Neural progenitor cell (in vitro differentiated cells): Measurements from ENCODE around the gene MINDY3. TPM values are rescaled to one million over a fixed set of nuclear protein-coding genes. Genes with fewer than 3 reads are reported as not detected.

Experiments
- DNase-seq: peaks from one replicate; pipeline ENCODE4 v3.0.0-alpha.2; 2016; ENCODE audit warnings: low spot score
- H2AFZ ChIP-seq: fragments of 200-600 bp; sonication (generic); replicated peaks from 2 replicates; pipeline ENCODE4 v1.6.1; 2016; ENCODE audit warnings: antibody characterized with exemption
- H3F3A ChIP-seq: fragments of 200-600 bp; sonication (generic); 2 replicates; pipeline ENCODE4 v1.6.1; 2016; ENCODE audit warnings: antibody characterized with exemption, low read depth
- H3K27ac ChIP-seq: fragments of 200-600 bp; sonication (generic); 2 replicates; pipeline ENCODE4 v1.5.1; 2016; ENCODE audit warnings: mild to moderate bottlenecking
- H3K27me3 ChIP-seq: fragments of 200-600 bp; sonication (generic); 2 replicates; pipeline ENCODE4 v1.6.1; 2016; ENCODE audit warnings: mild to moderate bottlenecking, moderate library complexity
- H3K36me3 ChIP-seq: fragments of 200-600 bp; sonication (generic); 2 replicates; pipeline ENCODE4 v1.5.1; 2016
- H3K4me1 ChIP-seq: fragments of 200-600 bp; sonication (generic); 2 replicates; pipeline ENCODE4 v1.6.1; 2016; ENCODE audit warnings: mixed run types
- H3K4me2 ChIP-seq: fragments of 200-600 bp; sonication (generic); 2 replicates; pipeline ENCODE4 v1.6.1; 2016
- H3K4me3 ChIP-seq: fragments of 200-600 bp; sonication (generic); 2 replicates; pipeline ENCODE4 v1.5.1; 2016
- H3K79me2 ChIP-seq: fragments of 200-600 bp; sonication (generic); 2 replicates; pipeline ENCODE4 v1.6.1; 2016; ENCODE audit warnings: low read depth
- H3K9ac ChIP-seq: fragments of 200-600 bp; sonication (generic); 2 replicates; pipeline ENCODE4 v1.6.1; 2016
- H3K9me3 ChIP-seq: fragments of 200-600 bp; sonication (generic); 2 replicates; pipeline ENCODE4 v1.5.1; 2016; ENCODE audit warnings: low read depth
- H4K20me1 ChIP-seq: fragments of 200-600 bp; sonication (generic); 2 replicates; pipeline ENCODE4 v1.6.1; 2016; ENCODE audit warnings: low read depth
- H3K27ac Mint-ChIP-seq: 3 replicates; pipeline ENCODE4 v1.8.0; 2021; ENCODE audit warnings: mixed read lengths
- H3K27me3 Mint-ChIP-seq: 2 replicates; pipeline ENCODE4 v1.8.0; 2022; ENCODE audit warnings: low read depth, mild to moderate bottlenecking, inconsistent platforms, moderate library complexity, mixed read lengths; ENCODE audit not compliant: insufficient read depth
- H3K36me3 Mint-ChIP-seq: 3 replicates; pipeline ENCODE4 v1.8.0; 2021; ENCODE audit warnings: mixed read lengths
- H3K4me1 Mint-ChIP-seq: 3 replicates; pipeline ENCODE4 v1.8.0; 2021; ENCODE audit warnings: mixed read lengths
- H3K4me3 Mint-ChIP-seq: 3 replicates; pipeline ENCODE4 v1.8.0; 2021; ENCODE audit warnings: mild to moderate bottlenecking, moderate library complexity, mixed read lengths
- H3K9me3 Mint-ChIP-seq: 3 replicates; pipeline ENCODE4 v1.8.0; 2020; ENCODE audit warnings: mixed read lengths
- CTCF ChIP-seq: fragments of 200-600 bp; sonication (generic); IDR thresholded peaks from 2 replicates; pipeline ENCODE4 v1.5.1; 2017; ENCODE audit warnings: antibody characterized with exemption, mild to moderate bottlenecking
- EZH2 ChIP-seq: fragments of 200-600 bp; sonication (generic); IDR thresholded peaks from 2 replicates; pipeline ENCODE4 v1.6.1; 2017; ENCODE audit warnings: antibody characterized with exemption, mild to moderate bottlenecking, moderate library complexity
- EZH2phosphoT487 ChIP-seq: fragments of 200-600 bp; sonication (generic); IDR thresholded peaks from 2 replicates; pipeline ENCODE4 v1.6.1; 2017; ENCODE audit warnings: antibody characterized with exemption
- total RNA-seq: library from RNA; depleted of rRNA; stranded (reverse); fragments of >200 nt; gene quantifications from 2 replicates; pipeline ENCODE4 v1.2.3, GENCODE V29; 2015; ENCODE audit warnings: low replicate concordance

Gene MINDY3
- total RNA-seq, 1 donor from 2014 or later = 28.2 TPM

GRCh38 chr10:15829495-15829894 lies 30.8 kb downstream of the MINDY3 start:
- Mint-ChIP-seq H3K27ac (no peak overlapping the region), H3K36me3 (peaks cover 4% of the 10 kb centered on the region), H3K4me1 (peaks cover 5% of the 10 kb centered on the region), H3K27me3 (no peaks in the 10 kb centered on the region), H3K4me3 (no peak overlapping the region), H3K9me3 (no peaks in the 10 kb centered on the region)
- no peaks in the 10 kb centered on the region for H3K4me1 ChIP-seq
- H3K36me3 ChIP-seq = peaks cover 3% of the 10 kb centered on the region
- no peaks in the 10 kb centered on the region for H3K27me3 ChIP-seq
- no peak for DNase-seq
- H3F3A ChIP-seq = no peaks in the 10 kb centered on the region
- no peak for TF ChIP-seq CTCF
- no peak overlapping the region for H3K9ac ChIP-seq
- H3K27ac ChIP-seq = no peak overlapping the region
- no peaks in the 10 kb centered on the region for H4K20me1 ChIP-seq
- no peaks in the 10 kb centered on the region for H3K79me2 ChIP-seq
- H3K4me3 ChIP-seq = no peak overlapping the region
- no peak overlapping the region for H2AFZ ChIP-seq
- no peaks in the 10 kb centered on the region for H3K9me3 ChIP-seq
- H3K4me2 ChIP-seq = no peak overlapping the region

- Mint-ChIP-seq H3K9me3 (no peaks in the 10 kb centered on the region), H3K27me3 (no peaks in the 10 kb centered on the region), H3K27ac (no peak overlapping the region), H3K36me3 (peaks cover 4% of the 10 kb centered on the region), H3K4me1 (peaks cover 5% of the 10 kb centered on the region), H3K4me3 (no peak overlapping the region)
- Histone ChIP-seq H4K20me1 (no peaks in the 10 kb centered on the region), H3K4me2 (no peak overlapping the region), H3K4me3 (no peak overlapping the region), H3K9me3 (no peaks in the 10 kb centered on the region), H3K27ac (no peak overlapping the region), H3K4me1 (no peaks in the 10 kb centered on the region), H3K36me3 (no peaks in the 10 kb centered on the region), H3K79me2 (no peaks in the 10 kb centered on the region), H2AFZ (no peak overlapping the region), H3K9ac (no peak overlapping the region), H3F3A (no peaks in the 10 kb centered on the region), H3K27me3 (no peaks in the 10 kb centered on the region)
- no peak for TF ChIP-seq EZH2
- TF ChIP-seq CTCF = peak; percentile 58
- DNase-seq = no peak
Observed at GRCh38 chr10:15824498-15824897, 35.8 kb downstream of the MINDY3 start.

DNA sequence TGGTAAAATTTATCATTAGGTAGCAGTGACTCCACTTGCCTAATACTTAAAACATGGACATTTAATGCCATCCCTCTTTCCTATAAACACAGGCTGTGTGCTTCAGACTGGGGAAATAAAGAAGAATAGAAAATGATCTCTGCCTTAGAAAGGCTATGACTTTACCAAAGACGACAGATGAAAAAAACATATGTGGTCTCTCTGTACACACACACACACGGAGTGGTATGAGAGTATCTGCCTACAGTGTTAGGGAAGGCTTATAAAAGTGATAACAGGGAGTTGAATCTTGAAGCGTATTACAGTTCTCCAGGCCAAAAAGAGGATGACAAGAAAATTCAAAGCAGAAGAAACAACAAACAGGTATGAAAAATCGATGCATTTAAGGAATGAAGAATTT lies 38.2 kb downstream of the MINDY3 start:
- Mint-ChIP-seq H3K27ac (no peak overlapping the region), H3K36me3 (peaks cover 7% of the 10 kb centered on the region), H3K4me3 (no peak overlapping the region), H3K4me1 (peaks cover 8% of the 10 kb centered on the region), H3K27me3 (no peaks in the 10 kb centered on the region), H3K9me3 (no peaks in the 10 kb centered on the region)
- Histone ChIP-seq H3K4me3 (no peak overlapping the region), H3F3A (no peaks in the 10 kb centered on the region), H3K9ac (no peak overlapping the region), H4K20me1 (no peaks in the 10 kb centered on the region), H3K27me3 (no peaks in the 10 kb centered on the region), H3K36me3 (no peaks in the 10 kb centered on the region), H2AFZ (no peak overlapping the region), H3K4me1 (no peaks in the 10 kb centered on the region), H3K79me2 (no peaks in the 10 kb centered on the region), H3K27ac (no peak overlapping the region), H3K9me3 (no peaks in the 10 kb centered on the region), H3K4me2 (no peak overlapping the region)
- no peak for DNase-seq
- no peak for TF ChIP-seq EZH2
- no peak for TF ChIP-seq CTCF
- TF ChIP-seq EZH2phosphoT487 = no peak
